GM12801 (cell line): Measurements from ENCODE around the gene ANO6.

Experiments used
- TF ChIP-seq, protein P1 (sequence below): IDR thresholded peaks from one replicate; pipeline ENCODE4 v1.5.1; 2011; ENCODE audit warnings: control low read depth; ENCODE audit not compliant: insufficient read length; ENCODE audit errors: extremely low read depth

Gene ANO6

DNA sequence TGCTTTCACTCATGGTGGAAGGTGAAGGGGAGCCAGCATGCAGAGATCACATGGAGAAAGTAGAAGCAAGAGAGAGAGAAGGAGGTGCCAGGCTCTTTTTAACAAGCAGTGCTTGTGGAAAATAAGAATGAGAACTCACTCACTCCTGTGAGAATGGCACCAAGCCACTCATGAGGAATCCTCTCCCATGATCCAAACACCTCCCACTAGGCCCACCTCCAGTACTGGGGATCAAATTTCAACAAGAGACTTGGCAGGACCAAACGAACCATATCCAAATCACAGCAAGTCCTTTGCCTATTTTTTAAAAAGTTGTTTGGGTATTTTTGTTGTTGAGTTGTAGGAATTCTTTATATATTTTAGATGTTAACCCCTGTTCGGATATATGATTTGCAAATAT lies 267.7 kb downstream of the ANO6 start:
- TF ChIP-seq, protein P1, sequence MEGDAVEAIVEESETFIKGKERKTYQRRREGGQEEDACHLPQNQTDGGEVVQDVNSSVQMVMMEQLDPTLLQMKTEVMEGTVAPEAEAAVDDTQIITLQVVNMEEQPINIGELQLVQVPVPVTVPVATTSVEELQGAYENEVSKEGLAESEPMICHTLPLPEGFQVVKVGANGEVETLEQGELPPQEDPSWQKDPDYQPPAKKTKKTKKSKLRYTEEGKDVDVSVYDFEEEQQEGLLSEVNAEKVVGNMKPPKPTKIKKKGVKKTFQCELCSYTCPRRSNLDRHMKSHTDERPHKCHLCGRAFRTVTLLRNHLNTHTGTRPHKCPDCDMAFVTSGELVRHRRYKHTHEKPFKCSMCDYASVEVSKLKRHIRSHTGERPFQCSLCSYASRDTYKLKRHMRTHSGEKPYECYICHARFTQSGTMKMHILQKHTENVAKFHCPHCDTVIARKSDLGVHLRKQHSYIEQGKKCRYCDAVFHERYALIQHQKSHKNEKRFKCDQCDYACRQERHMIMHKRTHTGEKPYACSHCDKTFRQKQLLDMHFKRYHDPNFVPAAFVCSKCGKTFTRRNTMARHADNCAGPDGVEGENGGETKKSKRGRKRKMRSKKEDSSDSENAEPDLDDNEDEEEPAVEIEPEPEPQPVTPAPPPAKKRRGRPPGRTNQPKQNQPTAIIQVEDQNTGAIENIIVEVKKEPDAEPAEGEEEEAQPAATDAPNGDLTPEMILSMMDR = no peak
